ENCODE results near the gene ADCY3. TPM values are rescaled to one million over a fixed set of nuclear protein-coding genes. Genes with fewer than 3 reads are reported as not detected.

Gene ADCY3
- total RNA-seq, 1 experiment from 2014 or later: 57.6 TPM

- peaks cover 5% of the 10 kb centered on the region; the same call in 1 of the 2 replicates for H3K4me1 ChIP-seq (ENCODE audit: low read length)
- H3K9ac ChIP-seq (ENCODE audit: low read length): no peak overlapping the region
- no peaks in the 10 kb centered on the region; the same call in 1 of the 2 replicates for H3K36me3 ChIP-seq (ENCODE audit: insufficient read depth, low read length)
- no peak overlapping the region for H3K27ac ChIP-seq (ENCODE audit: low read length)
- H3K4me3 ChIP-seq (ENCODE audit: low read length): no peak overlapping the region
- no peaks in the 10 kb centered on the region for H3K27me3 ChIP-seq (ENCODE audit: low read length)
- no peak overlapping the region for H3K4me2 ChIP-seq (ENCODE audit: low read depth, low read length, poor library complexity, severe bottlenecking)
- H3K79me2 ChIP-seq (ENCODE audit: low read length): peaks cover 47% of the 10 kb centered on the region
- no peak for DNase-seq
- H4K20me1 ChIP-seq (ENCODE audit: insufficient read depth, low read depth, low read length): 0 out of 2 replicates have a peak, but pooled peaks cover 7% of the 10 kb centered on the region
- H3K9me2 ChIP-seq (replicated peaks; ENCODE audit: insufficient read depth, low read length): no peaks in the 10 kb centered on the region
- no peak overlapping the region for H2AFZ ChIP-seq (ENCODE audit: low read length)
- H3K9me3 ChIP-seq (ENCODE audit: low read length): no peaks in the 10 kb centered on the region
Measured at GRCh38 chr2:24870440-24870839, 49.6 kb downstream of the ADCY3 start.

- no peak overlapping the region for H3K9ac ChIP-seq (ENCODE audit: low read length)
- no peaks in the 10 kb centered on the region; the same call in 1 of the 2 replicates for H3K36me3 ChIP-seq (ENCODE audit: insufficient read depth, low read length)
- H3K27me3 ChIP-seq (ENCODE audit: low read length): no peaks in the 10 kb centered on the region
- H4K20me1 ChIP-seq (ENCODE audit: insufficient read depth, low read depth, low read length): no peaks in the 10 kb centered on the region
- no peak overlapping the region for H3K4me3 ChIP-seq (ENCODE audit: low read length)
- no peaks in the 10 kb centered on the region for H3K9me3 ChIP-seq (ENCODE audit: low read length)
- no peak overlapping the region for H3K4me2 ChIP-seq (ENCODE audit: low read depth, low read length, poor library complexity, severe bottlenecking)
- peaks cover 62% of the 10 kb centered on the region for H3K79me2 ChIP-seq (ENCODE audit: low read length)
- peaks cover 5% of the 10 kb centered on the region; the same call in 1 of the 2 replicates for H3K4me1 ChIP-seq (ENCODE audit: low read length)
- no peak overlapping the region for H2AFZ ChIP-seq (ENCODE audit: low read length)
- H3K9me2 ChIP-seq (replicated peaks; ENCODE audit: insufficient read depth, low read length): no peaks in the 10 kb centered on the region
- DNase-seq: no peak
- H3K27ac ChIP-seq (ENCODE audit: low read length): no peak overlapping the region
Measured at GRCh38 chr2:24866946-24867345, 53.1 kb downstream of the ADCY3 start.

GRCh38 chr2:24863641-24864040, 56.4 kb downstream of the ADCY3 start:
- no peak overlapping the region for H3K27ac ChIP-seq (ENCODE audit: low read length)
- no peak for DNase-seq
- H3K79me2 ChIP-seq (ENCODE audit: low read length): peaks cover 79% of the 10 kb centered on the region
- H2AFZ ChIP-seq (ENCODE audit: low read length): no peak overlapping the region
- no peak overlapping the region for H3K9ac ChIP-seq (ENCODE audit: low read length)
- no peaks in the 10 kb centered on the region for H4K20me1 ChIP-seq (ENCODE audit: insufficient read depth, low read depth, low read length)
- no peaks in the 10 kb centered on the region for H3K9me3 ChIP-seq (ENCODE audit: low read length)
- H3K36me3 ChIP-seq (ENCODE audit: insufficient read depth, low read length): no peaks in the 10 kb centered on the region
- no peaks in the 10 kb centered on the region for H3K9me2 ChIP-seq (replicated peaks; ENCODE audit: insufficient read depth, low read length)
- H3K4me3 ChIP-seq (ENCODE audit: low read length): no peak overlapping the region
- no peaks in the 10 kb centered on the region for H3K27me3 ChIP-seq (ENCODE audit: low read length)
- H3K4me2 ChIP-seq (ENCODE audit: low read depth, low read length, poor library complexity, severe bottlenecking): no peak overlapping the region
- peaks cover 5% of the 10 kb centered on the region; the same call in 1 of the 2 replicates for H3K4me1 ChIP-seq (ENCODE audit: low read length)

GRCh38 chr2:24861500-24861899, 58.5 kb downstream of the ADCY3 start:
- H3K27me3 ChIP-seq (ENCODE audit: low read length): no peaks in the 10 kb centered on the region
- H2AFZ ChIP-seq (ENCODE audit: low read length): no peak overlapping the region
- DNase-seq: no peak
- H3K9me3 ChIP-seq (ENCODE audit: low read length): no peaks in the 10 kb centered on the region
- no peaks in the 10 kb centered on the region for H3K36me3 ChIP-seq (ENCODE audit: insufficient read depth, low read length)
- no peak overlapping the region for H3K4me3 ChIP-seq (ENCODE audit: low read length)
- H3K27ac ChIP-seq (ENCODE audit: low read length): no peak overlapping the region
- no peaks in the 10 kb centered on the region for H3K9me2 ChIP-seq (replicated peaks; ENCODE audit: insufficient read depth, low read length)
- peaks cover 73% of the 10 kb centered on the region for H3K79me2 ChIP-seq (ENCODE audit: low read length)
- H3K4me2 ChIP-seq (ENCODE audit: low read depth, low read length, poor library complexity, severe bottlenecking): no peak overlapping the region
- no peaks in the 10 kb centered on the region for H3K4me1 ChIP-seq (ENCODE audit: low read length)
- no peak overlapping the region for H3K9ac ChIP-seq (ENCODE audit: low read length)
- H4K20me1 ChIP-seq (ENCODE audit: insufficient read depth, low read depth, low read length): no peaks in the 10 kb centered on the region

- Histone ChIP-seq H3K9me3 (ENCODE audit: low read length) (no peaks in the 10 kb centered on the region), H3K9ac (ENCODE audit: low read length) (no peak overlapping the region), H3K4me3 (ENCODE audit: low read length) (no peak overlapping the region), H3K27me3 (ENCODE audit: low read length) (no peaks in the 10 kb centered on the region), H3K27ac (ENCODE audit: low read length) (no peak overlapping the region), H3K36me3 (ENCODE audit: insufficient read depth, low read length) (no peaks in the 10 kb centered on the region), H4K20me1 (ENCODE audit: insufficient read depth, low read depth, low read length) (no peaks in the 10 kb centered on the region), H3K4me1 (ENCODE audit: low read length) (no peaks in the 10 kb centered on the region), H2AFZ (ENCODE audit: low read length) (no peak overlapping the region), H3K9me2 (replicated peaks; ENCODE audit: insufficient read depth, low read length) (no peaks in the 10 kb centered on the region), H3K79me2 (ENCODE audit: low read length) (peaks cover 68% of the 10 kb centered on the region), H3K4me2 (ENCODE audit: low read depth, low read length, poor library complexity, severe bottlenecking) (no peak overlapping the region)
- DNase-seq: no peak
Measured at GRCh38 chr2:24860631-24861030, 59.4 kb downstream of the ADCY3 start.

- Histone ChIP-seq H3K9ac (ENCODE audit: low read length) (no peak overlapping the region), H3K4me2 (ENCODE audit: low read depth, low read length, poor library complexity, severe bottlenecking) (no peak overlapping the region), H4K20me1 (ENCODE audit: insufficient read depth, low read depth, low read length) (no peaks in the 10 kb centered on the region), H2AFZ (ENCODE audit: low read length) (no peak overlapping the region), H3K4me3 (ENCODE audit: low read length) (no peak overlapping the region), H3K9me2 (replicated peaks; ENCODE audit: insufficient read depth, low read length) (no peaks in the 10 kb centered on the region), H3K9me3 (ENCODE audit: low read length) (no peaks in the 10 kb centered on the region), H3K79me2 (ENCODE audit: low read length) (peaks cover 67% of the 10 kb centered on the region), H3K4me1 (ENCODE audit: low read length) (no peaks in the 10 kb centered on the region), H3K27ac (ENCODE audit: low read length) (no peak overlapping the region), H3K36me3 (ENCODE audit: insufficient read depth, low read length) (no peaks in the 10 kb centered on the region), H3K27me3 (ENCODE audit: low read length) (no peaks in the 10 kb centered on the region)
- DNase-seq: no peak
Measured at GRCh38 chr2:24859968-24860600, 60.0 kb downstream of the ADCY3 start.

- Histone ChIP-seq H3K4me1 (ENCODE audit: low read length) (no peaks in the 10 kb centered on the region), H3K4me2 (ENCODE audit: low read depth, low read length, poor library complexity, severe bottlenecking) (no peak overlapping the region), H3K27me3 (ENCODE audit: low read length) (no peaks in the 10 kb centered on the region), H3K9me2 (replicated peaks; ENCODE audit: insufficient read depth, low read length) (no peaks in the 10 kb centered on the region), H4K20me1 (ENCODE audit: insufficient read depth, low read depth, low read length) (no peaks in the 10 kb centered on the region), H3K9me3 (ENCODE audit: low read length) (no peaks in the 10 kb centered on the region), H3K4me3 (ENCODE audit: low read length) (no peak overlapping the region), H3K79me2 (ENCODE audit: low read length) (peaks cover 57% of the 10 kb centered on the region), H3K9ac (ENCODE audit: low read length) (no peak overlapping the region), H2AFZ (ENCODE audit: low read length) (no peak overlapping the region), H3K27ac (ENCODE audit: low read length) (no peak overlapping the region), H3K36me3 (ENCODE audit: insufficient read depth, low read length) (no peaks in the 10 kb centered on the region)
- DNase-seq: no peak
Measured at GRCh38 chr2:24858996-24859395, 61.0 kb downstream of the ADCY3 start.

GRCh38 chr2:24857746-24858145, 62.3 kb downstream of the ADCY3 start:
- H2AFZ ChIP-seq (ENCODE audit: low read length): no peak overlapping the region
- no peaks in the 10 kb centered on the region for H3K9me3 ChIP-seq (ENCODE audit: low read length)
- H3K27me3 ChIP-seq (ENCODE audit: low read length): no peaks in the 10 kb centered on the region
- no peak for DNase-seq
- no peaks in the 10 kb centered on the region for H4K20me1 ChIP-seq (ENCODE audit: insufficient read depth, low read depth, low read length)
- no peaks in the 10 kb centered on the region; the same call in 1 of the 2 replicates for H3K36me3 ChIP-seq (ENCODE audit: insufficient read depth, low read length)
- H3K9me2 ChIP-seq (replicated peaks; ENCODE audit: insufficient read depth, low read length): no peaks in the 10 kb centered on the region
- H3K27ac ChIP-seq (ENCODE audit: low read length): no peak overlapping the region
- H3K4me3 ChIP-seq (ENCODE audit: low read length): no peak overlapping the region
- no peak overlapping the region for H3K4me2 ChIP-seq (ENCODE audit: low read depth, low read length, poor library complexity, severe bottlenecking)
- peaks cover 45% of the 10 kb centered on the region for H3K79me2 ChIP-seq (ENCODE audit: low read length)
- no peak overlapping the region for H3K9ac ChIP-seq (ENCODE audit: low read length)
- no peaks in the 10 kb centered on the region for H3K4me1 ChIP-seq (ENCODE audit: low read length)

Measured in Karpas-422 (cell line).